Trophoblast cell (in vitro differentiated cells and primary cell): ENCODE data around the gene SFT2D3.

Experiments
- DNase-seq, 2 donors: peaks; one replicate each; pipeline ENCODE4 v3.0.0-alpha.2; 2016
- H2AFZ ChIP-seq: 2 replicates; pipeline ENCODE4 v1.6.1; 2013; ENCODE audit warnings: low read length, moderate library complexity, mild to moderate bottlenecking; ENCODE audit not compliant: insufficient read depth, poor library complexity
- H2AK5ac ChIP-seq: 2 replicates; pipeline ENCODE4 v1.6.1; 2013; ENCODE audit warnings: mild to moderate bottlenecking, low read length
- H2BK120ac ChIP-seq: 2 replicates; pipeline ENCODE4 v1.6.1; 2013; ENCODE audit warnings: low read length, mild to moderate bottlenecking, moderate library complexity; ENCODE audit not compliant: insufficient read depth, poor library complexity
- H2BK12ac ChIP-seq: 2 replicates; pipeline ENCODE4 v1.6.1; 2013; ENCODE audit warnings: mild to moderate bottlenecking, low read length, moderate library complexity
- H2BK5ac ChIP-seq: 2 replicates; pipeline ENCODE4 v1.6.1; 2013; ENCODE audit warnings: low read length, low read depth, moderate library complexity, mild to moderate bottlenecking; ENCODE audit not compliant: poor library complexity
- H3K14ac ChIP-seq: 2 replicates; pipeline ENCODE4 v1.6.1; 2013; ENCODE audit warnings: mild to moderate bottlenecking, low read length
- H3K18ac ChIP-seq: 2 replicates; pipeline ENCODE4 v1.6.1; 2013; ENCODE audit warnings: mild to moderate bottlenecking, low read length
- H3K23ac ChIP-seq: 2 replicates; pipeline ENCODE4 v1.6.1; 2013; ENCODE audit warnings: low read length
- H3K27ac ChIP-seq: 2 replicates; pipeline ENCODE4 v1.5.1; 2013; ENCODE audit warnings: low read depth, mild to moderate bottlenecking, inconsistent platforms, low read length, moderate library complexity
- H3K27me3 ChIP-seq: 2 replicates; pipeline ENCODE4 v1.6.1; 2013; ENCODE audit warnings: inconsistent platforms, mild to moderate bottlenecking, low read length, moderate library complexity; ENCODE audit not compliant: insufficient read depth
- H3K36me3 ChIP-seq, 2 experiments: 1 replicate in 1 of 2; 2 replicates in 1 of 2; pipeline ENCODE4 v1.6.1; 2013; ENCODE audit warnings: low read length in 2 of 2, mild to moderate bottlenecking in 2 of 2, moderate library complexity in 1 of 2; ENCODE audit not compliant: insufficient read depth in 2 of 2, control insufficient read depth in 1 of 2
- H3K4ac ChIP-seq: 2 replicates; pipeline ENCODE4 v1.6.1; 2013; ENCODE audit warnings: low read depth, mild to moderate bottlenecking, low read length, moderate library complexity
- H3K4me1 ChIP-seq, 2 experiments: 1 replicate in 1 of 2; 2 replicates in 1 of 2; pipeline ENCODE4 v1.6.1; 2013; ENCODE audit warnings: low read length in 2 of 2, mild to moderate bottlenecking in 2 of 2, moderate library complexity in 1 of 2; ENCODE audit not compliant: insufficient read depth in 2 of 2, control insufficient read depth in 1 of 2
- H3K4me2 ChIP-seq: 2 replicates; pipeline ENCODE4 v1.6.1; 2013; ENCODE audit warnings: inconsistent platforms, mild to moderate bottlenecking, low read length, moderate library complexity
- H3K4me3 ChIP-seq: 2 replicates; pipeline ENCODE4 v1.5.1; 2013; ENCODE audit warnings: mild to moderate bottlenecking, low read depth, low read length, inconsistent platforms
- H3K79me1 ChIP-seq: one replicate; pipeline ENCODE4 v1.6.1; 2013; ENCODE audit warnings: low read length
- H3K79me2 ChIP-seq: 2 replicates; pipeline ENCODE4 v1.6.1; 2013; ENCODE audit warnings: low read length, mild to moderate bottlenecking; ENCODE audit not compliant: control insufficient read depth, insufficient read depth, poor library complexity
- H3K9ac ChIP-seq: 2 replicates; pipeline ENCODE4 v1.6.1; 2013; ENCODE audit warnings: mild to moderate bottlenecking, low read length
- H3K9me3 ChIP-seq: 2 replicates; pipeline ENCODE4 v1.6.1; 2013; ENCODE audit warnings: low read depth, mild to moderate bottlenecking, control low read depth, inconsistent platforms, low read length; ENCODE audit not compliant: insufficient read depth
- H4K12ac ChIP-seq: 2 replicates; pipeline ENCODE4 v1.6.1; 2013; ENCODE audit warnings: low read depth, mild to moderate bottlenecking, low read length, moderate library complexity
- H4K8ac ChIP-seq: 2 replicates; pipeline ENCODE4 v1.6.1; 2013; ENCODE audit warnings: low read depth, mild to moderate bottlenecking, low read length, moderate library complexity
- H4K91ac ChIP-seq: one replicate; pipeline ENCODE4 v1.6.1; 2013; ENCODE audit warnings: low read depth, mild to moderate bottlenecking, low read length, moderate library complexity
- WGBS: extraction: QIAGEN DNeasy Blood & Tissue Kit; methylation state at CpG from one replicate; pipeline ENCODE4 v1.1.7; 2013; ENCODE audit warnings: missing lambda C conversion rate; ENCODE audit not compliant: insufficient read length, insufficient coverage; ENCODE audit errors: extremely low coverage; 5-methylcytosine and 5-hydroxymethylcytosine counted together

SFT2D3 gene

DNA sequence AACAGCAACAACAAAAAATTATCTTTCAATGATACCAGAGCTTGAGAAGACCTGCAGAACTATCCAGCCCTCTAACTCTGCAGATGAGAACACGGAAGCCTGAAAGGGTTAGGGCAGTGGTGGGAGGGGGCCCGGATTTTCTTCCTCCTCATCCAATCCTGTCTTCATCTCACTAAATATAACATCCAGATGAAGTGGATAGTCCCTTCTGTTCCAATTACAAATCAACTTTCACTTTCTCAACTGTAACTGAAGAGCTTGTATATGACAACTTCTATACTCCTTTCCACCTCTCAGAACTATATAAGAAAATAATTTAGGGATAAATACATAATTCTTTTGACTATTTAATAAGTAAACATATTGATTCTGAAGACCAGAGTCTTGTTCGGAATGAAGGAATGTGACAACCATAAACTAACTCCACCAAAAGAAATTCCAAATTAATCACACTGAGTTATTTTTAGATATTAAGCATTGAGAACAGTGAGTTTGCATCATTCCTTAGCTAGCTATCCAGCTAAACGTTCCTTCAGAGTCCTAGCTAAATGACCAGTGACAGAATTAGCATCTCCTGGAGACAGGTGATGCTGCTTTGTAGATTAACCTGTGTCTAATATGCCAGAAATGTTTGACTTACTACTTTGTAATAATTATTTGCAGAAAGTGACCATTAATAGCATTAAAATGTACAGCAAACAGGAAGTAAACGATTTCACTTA is 32.7 kb downstream of the SFT2D3 start:
- Histone ChIP-seq H4K12ac (no peak overlapping the region), H3K9me3 (no peaks in the 10 kb centered on the region), H3K4me1 (no peaks in the 10 kb centered on the region), H3K36me3 (peaks cover 2 to 4% of the 10 kb centered on the region in 2 experiments), H3K18ac (no peak overlapping the region), H3K14ac (no peak overlapping the region), H3K27ac (no peak overlapping the region), H3K4me2 (no peak overlapping the region), H4K8ac (no peak overlapping the region), H2AFZ (no peak overlapping the region), H3K4ac (no peak overlapping the region), H2AK5ac (no peak overlapping the region), H3K27me3 (no peaks in the 10 kb centered on the region), H3K4me3 (no peak overlapping the region), H2BK5ac (no peak overlapping the region), H4K91ac (no peak overlapping the region), H2BK12ac (no peak overlapping the region), H3K9ac (no peak overlapping the region), H2BK120ac (no peak overlapping the region), H3K79me1 (no peaks in the 10 kb centered on the region), H3K79me2 (no peaks in the 10 kb centered on the region), H3K23ac (no peak overlapping the region)
- no CpG with 5 or more reads among the region's 5 CpGs for WGBS
- no peak for DNase-seq

- no peak overlapping the region for H2BK120ac ChIP-seq
- no peak overlapping the region for H2AK5ac ChIP-seq
- H3K79me1 ChIP-seq = no peaks in the 10 kb centered on the region
- no peak overlapping the region for H3K27ac ChIP-seq
- no peaks in the 10 kb centered on the region for H3K27me3 ChIP-seq
- no peak overlapping the region for H3K4ac ChIP-seq
- no peak overlapping the region for H3K4me3 ChIP-seq
- no peak overlapping the region for H4K8ac ChIP-seq
- no peaks in the 10 kb centered on the region for H3K79me2 ChIP-seq
- no peak overlapping the region for H4K91ac ChIP-seq
- H2BK5ac ChIP-seq = no peak overlapping the region
- no peak overlapping the region for H3K4me2 ChIP-seq
- H2BK12ac ChIP-seq = no peak overlapping the region
- no peak overlapping the region for H3K9ac ChIP-seq
- H3K4me1 ChIP-seq = no peaks in the 10 kb centered on the region
- H4K12ac ChIP-seq = no peak overlapping the region
- no peak overlapping the region for H3K14ac ChIP-seq
- H3K18ac ChIP-seq = no peak overlapping the region
- no peak overlapping the region for H2AFZ ChIP-seq
- peaks cover 2 to 5% of the 10 kb centered on the region in 2 experiments for H3K36me3 ChIP-seq
- no peaks in the 10 kb centered on the region for H3K9me3 ChIP-seq
- no peak overlapping the region for H3K23ac ChIP-seq
- no peak for DNase-seq
- WGBS = no CpG with 5 or more reads among the region's 2 CpGs
Measured at GRCh38 chr2:127735044-127735443, 33.7 kb downstream of the SFT2D3 start.

DNA sequence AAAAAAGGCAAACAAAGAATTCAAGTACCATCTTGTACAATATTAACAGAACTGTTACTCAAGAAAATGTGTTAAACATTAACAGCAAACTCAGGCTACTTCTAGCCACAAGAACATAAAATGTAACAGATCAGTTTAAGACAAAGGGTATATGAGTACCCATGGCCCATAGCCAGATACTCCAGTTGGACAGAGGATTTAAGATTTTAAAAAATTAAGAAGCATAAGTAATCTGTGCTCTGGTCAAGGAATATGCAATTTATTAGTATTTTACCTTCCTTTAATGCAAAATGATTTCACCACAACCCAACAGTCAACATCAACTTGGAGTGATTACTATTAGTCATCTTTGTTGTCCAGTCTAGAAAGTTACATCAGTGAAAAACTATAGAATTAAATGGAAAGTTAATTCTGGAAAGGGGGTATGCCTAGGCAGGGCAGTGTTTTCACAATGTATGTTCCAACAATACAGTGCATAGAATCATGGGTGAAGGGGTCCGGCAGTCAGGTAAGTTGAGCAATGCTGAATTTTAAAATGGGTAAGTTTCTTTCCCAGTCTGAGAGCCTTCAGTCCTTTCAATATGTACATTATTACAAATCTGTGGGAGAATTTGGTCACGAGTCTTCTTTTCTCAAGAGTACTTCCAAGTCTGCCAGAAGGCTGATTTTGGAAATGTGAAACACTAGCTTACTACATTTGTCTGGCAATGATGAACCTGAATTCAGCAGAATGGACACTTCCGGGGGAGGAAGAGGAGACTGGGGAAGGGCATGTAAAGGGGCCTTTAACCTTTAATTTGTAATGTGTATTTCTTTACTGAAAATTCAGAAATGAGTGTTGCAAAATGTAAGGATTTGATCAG is 34.5 kb downstream of the SFT2D3 start:
- Histone ChIP-seq H2BK12ac (no peak overlapping the region), H3K4me1 (no peaks in the 10 kb centered on the region), H2AFZ (no peak overlapping the region), H2BK120ac (no peak overlapping the region), H4K91ac (no peak overlapping the region), H3K36me3 (peaks cover 4 to 8% of the 10 kb centered on the region in 2 experiments), H3K4ac (no peak overlapping the region), H2AK5ac (no peak overlapping the region), H3K4me3 (no peak overlapping the region), H3K27ac (no peak overlapping the region), H3K18ac (no peak overlapping the region), H3K14ac (no peak overlapping the region), H3K9me3 (no peaks in the 10 kb centered on the region), H3K27me3 (no peaks in the 10 kb centered on the region), H3K9ac (no peak overlapping the region), H2BK5ac (no peak overlapping the region), H3K23ac (no peak overlapping the region), H3K79me2 (no peaks in the 10 kb centered on the region), H4K12ac (no peak overlapping the region), H4K8ac (no peak overlapping the region), H3K4me2 (no peak overlapping the region), H3K79me1 (no peaks in the 10 kb centered on the region)
- WGBS = no CpG with 5 or more reads among the region's 3 CpGs
- no peak for DNase-seq

- H3K4me1 ChIP-seq = peaks cover 0 to 2% of the 10 kb centered on the region in 2 experiments
- no peak overlapping the region for H3K4ac ChIP-seq
- peaks cover 4 to 5% of the 10 kb centered on the region in 2 experiments for H3K36me3 ChIP-seq
- H3K79me2 ChIP-seq = no peaks in the 10 kb centered on the region
- no peak for DNase-seq
- no peak overlapping the region for H4K12ac ChIP-seq
- no peak overlapping the region for H3K14ac ChIP-seq
- H3K79me1 ChIP-seq = no peaks in the 10 kb centered on the region
- no peak overlapping the region for H4K8ac ChIP-seq
- no peak overlapping the region for H3K9ac ChIP-seq
- no peaks in the 10 kb centered on the region for H3K9me3 ChIP-seq
- H3K23ac ChIP-seq = no peak overlapping the region
- H3K27me3 ChIP-seq = no peaks in the 10 kb centered on the region
- no peak overlapping the region for H2BK120ac ChIP-seq
- no peak overlapping the region for H2BK12ac ChIP-seq
- no peak overlapping the region for H3K4me3 ChIP-seq
- WGBS = no CpG with 5 or more reads among the region's 1 CpG
- no peak overlapping the region for H3K18ac ChIP-seq
- H2AK5ac ChIP-seq = no peak overlapping the region
- no peak overlapping the region for H4K91ac ChIP-seq
- H3K4me2 ChIP-seq = no peak overlapping the region
- no peak overlapping the region for H2AFZ ChIP-seq
- H3K27ac ChIP-seq = no peak overlapping the region
- no peak overlapping the region for H2BK5ac ChIP-seq
Measured at GRCh38 chr2:127737892-127738291, 36.6 kb downstream of the SFT2D3 start.
